RWPE2 (cell line): ENCODE data around the gene MMD2.

ENCODE experiments used
- ATAC-seq: fragments of 200-7000 bp; cut with Tn5 transposase; 3 replicates; pipeline ENCODE4 v1.9.1; 2021; ENCODE audit warnings: low read depth
- DNase-seq: peaks from one replicate; pipeline ENCODE4 v3.0.0-alpha.2; 2020; ENCODE audit warnings: low spot score
- H3K27ac ChIP-seq: fragments of 450-650 bp; 2 replicates; pipeline ENCODE4 v1.5.1; 2017; ENCODE audit warnings: mild to moderate bottlenecking; ENCODE audit not compliant: poor library complexity, severe bottlenecking
- H3K27me3 ChIP-seq: fragments of 250-450 bp; sonication (Bioruptor Pico); 2 replicates; pipeline ENCODE4 v1.5.1; 2021; ENCODE audit warnings: mild to moderate bottlenecking, moderate library complexity; ENCODE audit not compliant: insufficient read depth, poor library complexity, severe bottlenecking
- H3K36me3 ChIP-seq: fragments of 250-450 bp; sonication (Bioruptor Pico); 2 replicates; pipeline ENCODE4 v1.5.1; 2020; ENCODE audit warnings: low read depth, mild to moderate bottlenecking, moderate library complexity
- H3K4me1 ChIP-seq: fragments of 250-450 bp; sonication (Bioruptor Pico); 2 replicates; pipeline ENCODE4 v1.5.1; 2021; ENCODE audit warnings: mild to moderate bottlenecking, moderate library complexity; ENCODE audit not compliant: insufficient read depth, poor library complexity, severe bottlenecking
- H3K4me3 ChIP-seq: fragments of 250-450 bp; sonication (Bioruptor Pico); 2 replicates; pipeline ENCODE4 v1.5.1; 2021; ENCODE audit warnings: mild to moderate bottlenecking, moderate library complexity; ENCODE audit not compliant: severe bottlenecking
- H3K9me3 ChIP-seq: fragments of 250-450 bp; sonication (Bioruptor Pico); 2 replicates; pipeline ENCODE4 v1.5.1; 2021; ENCODE audit warnings: mild to moderate bottlenecking, moderate library complexity; ENCODE audit not compliant: severe bottlenecking
- TF ChIP-seq, protein P1 (sequence below): fragments of 450-650 bp; IDR thresholded peaks from one replicate; pipeline ENCODE4 v1.5.1; 2017; ENCODE audit warnings: mild to moderate bottlenecking, moderate library complexity; ENCODE audit not compliant: poor library complexity, severe bottlenecking

MMD2 gene

DNA sequence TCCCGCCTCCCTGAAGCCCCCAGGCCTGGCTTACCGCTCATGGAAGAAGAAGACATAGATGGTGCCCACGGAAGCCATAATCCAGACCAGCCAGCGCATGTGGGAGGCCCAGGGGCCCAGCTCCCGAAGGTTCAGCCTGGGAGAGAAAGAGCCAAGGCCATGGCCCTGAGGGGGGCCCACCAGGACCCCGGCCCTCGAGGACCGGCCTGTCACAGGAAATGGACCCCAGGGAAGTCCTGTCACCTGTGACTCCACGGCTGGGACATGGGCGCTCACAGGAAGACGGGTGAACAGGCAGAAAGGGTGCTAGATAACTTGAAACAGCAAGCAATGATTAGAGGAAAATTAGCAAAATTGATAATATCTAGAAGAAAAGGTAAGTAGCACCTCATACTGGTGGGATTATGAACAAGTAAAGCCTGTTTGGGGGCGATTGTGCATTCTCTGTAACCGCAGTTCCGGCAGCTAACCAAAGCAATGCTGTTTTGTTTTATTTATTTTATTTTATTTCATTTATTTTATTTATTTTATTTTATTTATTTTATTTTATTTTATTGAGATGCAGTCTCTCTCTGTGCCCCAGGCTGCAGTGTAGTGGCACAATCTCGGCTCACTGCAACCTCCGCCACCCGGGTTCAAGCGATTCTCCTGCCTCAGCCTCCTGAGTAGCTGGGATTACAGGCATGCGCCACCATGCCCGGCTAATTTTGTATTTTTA is 47.7 kb downstream of the MMD2 start:
- Histone ChIP-seq H3K27me3 (no peaks in the 10 kb centered on the region), H3K4me3 (no peak overlapping the region), H3K27ac (no peak overlapping the region), H3K4me1 (no peaks in the 10 kb centered on the region), H3K36me3 (no peaks in the 10 kb centered on the region), H3K9me3 (peaks cover 4% of the 10 kb centered on the region)
- TF ChIP-seq, protein P1, sequence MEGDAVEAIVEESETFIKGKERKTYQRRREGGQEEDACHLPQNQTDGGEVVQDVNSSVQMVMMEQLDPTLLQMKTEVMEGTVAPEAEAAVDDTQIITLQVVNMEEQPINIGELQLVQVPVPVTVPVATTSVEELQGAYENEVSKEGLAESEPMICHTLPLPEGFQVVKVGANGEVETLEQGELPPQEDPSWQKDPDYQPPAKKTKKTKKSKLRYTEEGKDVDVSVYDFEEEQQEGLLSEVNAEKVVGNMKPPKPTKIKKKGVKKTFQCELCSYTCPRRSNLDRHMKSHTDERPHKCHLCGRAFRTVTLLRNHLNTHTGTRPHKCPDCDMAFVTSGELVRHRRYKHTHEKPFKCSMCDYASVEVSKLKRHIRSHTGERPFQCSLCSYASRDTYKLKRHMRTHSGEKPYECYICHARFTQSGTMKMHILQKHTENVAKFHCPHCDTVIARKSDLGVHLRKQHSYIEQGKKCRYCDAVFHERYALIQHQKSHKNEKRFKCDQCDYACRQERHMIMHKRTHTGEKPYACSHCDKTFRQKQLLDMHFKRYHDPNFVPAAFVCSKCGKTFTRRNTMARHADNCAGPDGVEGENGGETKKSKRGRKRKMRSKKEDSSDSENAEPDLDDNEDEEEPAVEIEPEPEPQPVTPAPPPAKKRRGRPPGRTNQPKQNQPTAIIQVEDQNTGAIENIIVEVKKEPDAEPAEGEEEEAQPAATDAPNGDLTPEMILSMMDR: no peak
- no peak for DNase-seq
- no peak for ATAC-seq

DNA sequence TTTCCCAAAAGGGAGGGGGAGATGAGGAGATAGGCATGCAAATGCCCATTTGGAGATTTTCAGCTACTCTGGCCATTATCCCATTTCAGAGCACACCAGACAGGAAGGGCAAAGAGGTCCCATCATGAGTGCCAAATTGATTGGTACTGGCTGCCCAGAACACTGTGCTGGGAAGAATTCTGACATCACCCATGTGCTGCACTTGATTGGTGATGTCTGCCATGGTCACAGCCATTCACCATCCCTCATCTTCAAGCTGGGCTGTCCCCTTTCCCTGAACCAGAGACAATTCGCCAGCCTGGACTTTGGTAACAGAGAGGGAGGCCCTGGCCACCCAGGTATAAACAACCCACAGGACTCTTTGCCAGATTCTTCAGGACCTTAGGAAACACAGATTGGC is 52.3 kb downstream of the MMD2 start:
- Histone ChIP-seq H3K4me3 (no peak overlapping the region), H3K27me3 (no peaks in the 10 kb centered on the region), H3K27ac (no peak overlapping the region), H3K36me3 (no peaks in the 10 kb centered on the region), H3K9me3 (peaks cover 4% of the 10 kb centered on the region), H3K4me1 (no peaks in the 10 kb centered on the region)
- DNase-seq (no peak), ATAC-seq (no peak)
- TF ChIP-seq, protein P1: no peak

DNA sequence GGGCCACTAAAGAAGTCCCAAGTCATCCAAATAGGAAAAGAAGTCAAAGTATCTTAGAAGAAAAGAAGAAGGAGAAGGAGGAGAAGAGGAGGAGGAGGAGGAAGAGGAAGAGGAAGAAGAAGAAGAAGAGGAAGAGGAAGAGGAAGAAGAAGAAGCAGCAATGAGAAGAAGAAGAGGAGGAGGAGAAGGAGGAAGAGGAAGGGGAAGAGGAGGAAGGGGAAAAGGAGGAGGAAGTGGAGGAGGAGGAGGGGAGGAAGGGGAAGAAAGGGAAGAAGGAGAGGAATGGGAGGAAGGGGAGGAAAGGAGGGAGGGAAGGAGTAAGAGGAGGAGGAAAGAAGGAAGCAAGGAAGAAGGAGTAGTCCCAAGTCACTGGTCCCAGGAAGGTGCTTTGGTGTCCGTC is 53.8 kb downstream of the MMD2 start:
- TF ChIP-seq, protein P1: no peak
- H3K36me3 ChIP-seq: no peaks in the 10 kb centered on the region
- no peak overlapping the region for H3K4me3 ChIP-seq
- H3K4me1 ChIP-seq: no peaks in the 10 kb centered on the region
- ATAC-seq (no peak), DNase-seq (no peak)
- H3K9me3 ChIP-seq: peaks cover 4% of the 10 kb centered on the region
- no peaks in the 10 kb centered on the region for H3K27me3 ChIP-seq
- H3K27ac ChIP-seq: no peak overlapping the region

DNA sequence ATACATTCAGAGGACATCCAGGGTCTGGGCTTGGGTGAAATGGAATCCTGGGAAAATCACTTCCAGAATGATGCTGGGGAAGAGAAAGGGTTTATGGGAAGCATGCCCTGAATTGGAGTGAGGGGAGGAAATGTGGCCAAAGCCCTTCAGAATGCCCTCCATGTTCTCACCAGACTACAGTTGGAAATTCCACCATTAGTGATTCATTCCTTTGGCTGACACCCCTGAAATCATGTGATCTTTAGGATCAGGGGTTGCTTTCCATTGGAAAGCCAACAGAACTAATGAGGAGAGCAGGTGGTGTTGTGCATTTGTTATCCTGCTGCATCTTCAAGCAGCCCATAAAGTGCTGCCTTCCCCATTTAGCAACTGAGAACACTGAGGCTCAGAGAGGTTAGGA is 54.6 kb downstream of the MMD2 start:
- H3K9me3 ChIP-seq: peaks cover 4% of the 10 kb centered on the region
- no peak overlapping the region for H3K4me3 ChIP-seq
- TF ChIP-seq, protein P1: no peak
- H3K27ac ChIP-seq: no peak overlapping the region
- no peaks in the 10 kb centered on the region for H3K27me3 ChIP-seq
- ATAC-seq (no peak), DNase-seq (no peak)
- no peaks in the 10 kb centered on the region for H3K36me3 ChIP-seq
- no peaks in the 10 kb centered on the region for H3K4me1 ChIP-seq

DNA sequence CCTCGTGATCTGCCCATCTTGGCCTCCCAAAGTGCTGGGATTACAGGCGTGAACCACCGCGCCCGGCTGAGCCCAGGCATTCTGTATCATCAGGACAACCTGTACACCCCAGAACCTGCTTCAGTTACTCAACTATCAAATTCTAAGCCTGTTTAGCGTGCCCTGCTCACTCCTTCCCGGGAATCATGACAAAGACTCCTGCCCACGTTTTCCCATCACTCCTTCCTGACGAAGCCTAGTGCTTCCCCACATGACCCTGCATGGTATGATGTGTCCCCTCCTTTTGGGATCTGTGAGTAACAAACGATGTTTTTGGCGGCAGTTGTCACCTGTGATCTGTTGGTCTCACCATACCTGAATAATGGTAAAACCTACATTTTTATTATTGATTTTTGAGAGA is 63.2 kb downstream of the MMD2 start:
- no peak overlapping the region for H3K27ac ChIP-seq
- H3K27me3 ChIP-seq: no peaks in the 10 kb centered on the region
- H3K4me1 ChIP-seq: no peaks in the 10 kb centered on the region
- DNase-seq (no peak), ATAC-seq (no peak)
- no peaks in the 10 kb centered on the region for H3K9me3 ChIP-seq
- no peaks in the 10 kb centered on the region for H3K36me3 ChIP-seq
- no peak overlapping the region for H3K4me3 ChIP-seq
- TF ChIP-seq, protein P1: no peak
